ENCODE measurements around the gene CORIN.
"Not testable (repeated sequence)": the region's sequence is repeated elsewhere in the genome, so short reads cannot be mapped to it uniquely, and the experiment has no call there.

The CORIN gene

DNA sequence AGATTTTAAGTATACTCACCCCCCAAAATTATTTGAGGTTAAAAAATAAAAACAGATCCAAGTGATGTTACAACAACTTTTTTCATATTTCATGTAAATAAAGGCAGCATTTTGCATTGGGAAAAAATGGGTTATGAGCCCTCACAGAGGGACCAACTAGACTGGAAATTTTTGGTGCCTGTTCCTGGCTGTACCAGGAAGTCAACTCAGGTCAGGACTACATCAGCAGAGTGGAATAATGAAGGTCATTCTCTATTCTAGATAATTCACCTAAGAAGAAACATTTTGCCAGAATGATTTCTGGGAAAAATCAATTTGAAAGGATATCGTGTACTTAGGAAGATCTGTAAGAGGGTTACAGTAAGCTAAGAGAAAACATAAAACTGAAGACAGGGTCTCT lies 66.8 kb downstream of the CORIN start:
- DNase-seq (ENCODE audit: low read depth), result no peak

DNA sequence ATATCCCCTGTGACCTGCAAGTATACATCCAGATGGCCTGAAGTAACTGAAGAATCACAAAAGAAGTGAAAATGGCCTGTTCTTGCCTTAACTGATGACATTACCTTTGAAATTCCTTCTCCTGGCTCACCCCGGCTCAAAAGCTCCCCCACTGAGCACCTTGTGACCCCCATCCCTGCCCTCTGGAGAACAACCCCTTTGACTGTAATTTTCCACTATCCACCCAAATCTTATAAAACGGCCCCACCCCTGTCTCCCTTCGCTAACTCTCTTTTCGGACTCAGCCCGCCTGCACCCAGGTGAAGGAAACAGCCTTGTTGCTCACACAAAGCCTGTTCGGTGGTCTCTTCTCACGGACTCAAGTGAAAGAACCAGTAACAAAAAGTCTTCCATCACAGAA lies 69.9 kb downstream of the CORIN start:
- DNase-seq (ENCODE audit: low read depth), result not testable (repeated sequence)

DNA sequence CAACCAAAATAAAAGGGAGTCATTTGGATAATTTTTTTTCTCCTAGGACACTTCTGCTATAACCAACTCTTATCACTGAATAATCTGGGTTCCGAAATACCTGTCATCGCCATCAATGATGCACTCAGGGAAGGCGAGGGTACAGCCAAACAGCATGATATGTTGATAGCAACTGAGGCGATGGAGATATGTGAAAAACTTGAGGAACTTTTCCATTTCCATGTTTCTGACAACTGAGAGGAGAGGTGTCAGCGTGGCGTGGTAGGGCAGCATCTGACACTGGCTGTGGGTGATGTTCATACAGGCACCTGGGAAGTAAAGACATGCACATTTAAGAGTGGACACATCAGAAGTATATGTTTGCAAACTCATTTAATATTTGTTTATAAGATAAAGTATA lies 74.6 kb downstream of the CORIN start:
- DNase-seq (ENCODE audit: low read depth), result no peak

DNA sequence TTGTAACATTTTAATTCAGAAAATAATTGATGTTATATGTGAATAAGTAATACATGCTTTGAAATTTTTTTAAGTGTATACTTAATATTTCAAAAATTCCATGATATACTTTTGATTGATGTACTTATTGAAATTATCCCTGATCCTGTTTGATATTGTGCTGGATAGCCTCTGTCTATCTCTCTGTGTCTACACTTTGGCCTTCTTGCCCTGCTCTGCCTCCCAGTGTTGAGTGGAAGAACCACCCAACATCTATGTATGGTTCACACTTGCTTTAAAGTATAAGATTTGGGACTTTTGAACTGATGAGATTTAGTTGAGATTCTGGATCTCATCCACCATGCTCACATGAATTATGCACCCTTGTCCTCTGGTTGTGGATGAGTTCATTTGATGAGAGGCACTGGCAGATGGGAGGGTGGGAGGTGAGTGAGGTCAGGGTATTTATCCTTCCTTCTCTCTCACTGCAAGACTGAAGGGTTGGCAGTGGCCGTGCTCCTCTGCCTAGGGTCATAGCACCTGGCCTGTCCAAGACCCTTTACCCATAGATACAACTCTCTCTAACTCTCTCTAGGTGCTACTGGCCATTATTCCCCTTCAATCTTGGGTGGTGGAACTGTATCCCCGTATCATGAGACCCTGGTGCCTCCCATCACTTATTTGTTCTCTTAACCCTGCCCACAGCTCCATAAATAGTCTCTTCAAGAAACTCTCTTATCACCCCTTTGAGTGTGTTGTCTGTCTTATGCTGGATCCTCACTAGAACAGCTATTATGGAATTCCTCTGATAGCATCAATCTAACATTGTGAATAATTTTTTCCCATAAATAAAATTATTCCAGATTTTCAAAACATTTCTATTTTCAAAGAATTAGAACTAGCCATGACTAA lies 75.2 kb downstream of the CORIN start:
- DNase-seq (ENCODE audit: low read depth), result no peak

DNA sequence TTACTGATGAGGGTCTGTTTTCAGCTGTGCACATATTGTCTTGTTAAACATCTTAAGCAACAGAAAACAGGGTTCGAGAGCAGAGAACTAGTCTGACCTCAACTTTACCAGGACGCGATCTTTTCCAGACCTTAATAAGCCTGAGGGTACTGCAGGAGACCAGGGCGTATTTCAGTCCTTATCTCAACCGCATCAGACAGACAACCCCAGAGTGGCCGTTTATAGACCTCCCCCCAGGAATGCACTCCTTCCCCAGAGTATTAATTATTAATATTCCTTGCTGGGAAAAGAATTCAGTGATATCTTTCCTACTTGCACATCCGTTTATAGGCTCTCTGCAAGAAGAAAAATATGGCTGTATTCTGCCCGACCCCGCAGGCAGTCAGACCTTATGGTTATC lies 84.6 kb downstream of the CORIN start:
- not testable (repeated sequence) for DNase-seq (ENCODE audit: low read depth)

DNA sequence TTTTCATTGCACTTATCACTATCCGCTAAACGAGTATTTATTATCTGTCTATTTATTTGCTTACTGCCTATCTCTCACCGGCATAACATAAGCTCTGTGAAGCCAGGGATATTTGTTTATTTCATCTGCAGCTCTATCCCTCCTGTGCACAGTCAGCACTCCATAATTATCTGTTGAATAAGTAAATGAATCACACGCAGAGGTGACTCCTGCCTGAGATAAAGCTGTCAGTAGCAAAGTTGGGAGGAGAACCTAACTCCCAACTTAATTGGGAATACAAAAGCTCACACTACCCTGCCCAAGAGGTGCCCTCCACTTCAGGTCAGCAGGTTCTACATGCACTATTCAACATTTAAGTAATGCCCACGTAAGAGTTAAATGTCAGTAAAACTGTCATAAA lies 85.7 kb downstream of the CORIN start:
- DNase-seq (ENCODE audit: low read depth), result no peak

DNA sequence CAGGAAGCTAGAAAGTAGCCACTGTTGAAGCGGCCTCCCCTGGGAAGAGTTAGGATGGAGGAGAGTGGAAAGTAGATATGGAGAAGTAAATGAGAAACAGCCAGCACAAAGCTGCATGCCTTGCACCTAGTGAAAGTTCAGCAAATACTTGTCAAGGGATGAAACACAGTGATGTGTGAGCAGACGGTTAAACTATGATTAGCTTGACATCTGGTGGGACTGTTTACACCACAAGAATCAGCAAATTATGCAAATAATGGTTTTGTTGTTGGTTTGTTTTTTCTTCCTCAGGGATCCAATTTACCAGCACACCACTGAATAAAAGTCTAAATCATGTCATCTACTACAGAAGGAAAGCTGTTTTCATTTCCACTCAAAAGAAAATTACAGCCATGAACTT lies 87.1 kb downstream of the CORIN start:
- DNase-seq (ENCODE audit: low read depth), result no peak

DNA sequence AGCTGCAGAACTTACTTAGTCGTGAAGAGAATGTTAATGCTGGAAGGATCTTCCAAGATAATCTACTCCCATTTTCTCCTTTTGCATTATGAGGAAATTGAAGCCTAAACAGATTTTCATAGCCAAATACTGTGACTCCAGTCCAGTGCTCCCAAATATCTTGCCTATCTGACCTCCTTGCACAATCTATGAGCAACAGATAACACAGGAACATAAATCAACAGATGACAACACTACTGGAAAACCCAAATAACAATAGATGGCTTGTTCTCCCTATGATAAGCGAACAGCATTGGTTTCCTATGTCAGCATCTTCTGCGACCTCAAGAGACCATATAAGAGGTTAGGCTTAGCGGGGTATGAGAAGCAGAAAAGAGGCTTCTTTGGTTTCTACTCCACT lies 88.0 kb downstream of the CORIN start:
- no peak for DNase-seq (ENCODE audit: low read depth)

DNA sequence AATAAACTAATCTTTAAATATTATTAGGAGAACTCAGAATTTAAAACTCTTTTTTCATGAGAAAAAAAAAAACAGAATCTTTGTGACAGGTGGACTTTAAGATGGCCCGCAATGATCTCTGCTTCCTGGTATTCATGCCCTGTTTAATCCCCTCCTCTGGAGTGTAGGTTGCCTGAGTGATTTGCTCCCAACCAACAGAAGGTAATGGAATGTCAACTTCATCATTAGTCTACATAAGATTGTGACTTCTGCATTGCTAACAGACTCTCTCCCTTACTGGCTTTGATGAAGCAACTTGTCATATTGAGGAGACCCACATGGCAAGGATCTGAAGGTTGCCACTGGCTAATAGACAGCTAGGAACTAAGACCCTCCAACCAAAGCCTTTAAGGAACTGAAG lies 88.8 kb downstream of the CORIN start:
- no peak for DNase-seq (ENCODE audit: low read depth)

DNA sequence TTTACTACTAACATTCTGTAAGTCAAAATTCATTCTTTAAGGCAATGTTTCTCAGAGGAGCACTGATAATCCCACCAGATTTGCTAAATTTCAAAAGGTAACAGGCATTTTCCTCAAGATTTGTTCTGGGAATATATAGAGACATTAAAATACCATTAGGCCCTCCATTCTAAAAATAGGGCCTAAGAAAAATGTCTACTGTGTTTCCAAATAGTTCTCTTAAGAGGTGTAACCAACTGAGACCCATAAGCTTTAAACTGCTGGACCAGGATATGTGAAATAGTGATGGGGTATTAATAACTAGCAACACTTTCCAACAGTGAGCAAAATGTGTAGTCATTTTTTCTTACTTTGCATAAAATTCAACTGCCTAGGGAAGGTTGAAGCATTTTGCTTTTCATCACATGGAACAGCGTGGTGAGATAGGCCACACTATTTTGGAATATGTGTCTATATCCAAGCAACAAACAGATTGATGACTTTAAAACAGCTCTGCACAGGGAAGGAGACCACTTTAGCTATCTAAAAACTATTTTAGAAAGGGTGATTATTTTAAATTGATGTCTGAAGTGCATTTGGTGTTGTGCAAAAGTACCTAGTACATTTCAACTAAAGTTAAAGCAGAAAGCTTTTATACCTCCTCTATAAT lies 89.9 kb downstream of the CORIN start:
- DNase-seq (ENCODE audit: low read depth), result no peak

DNA sequence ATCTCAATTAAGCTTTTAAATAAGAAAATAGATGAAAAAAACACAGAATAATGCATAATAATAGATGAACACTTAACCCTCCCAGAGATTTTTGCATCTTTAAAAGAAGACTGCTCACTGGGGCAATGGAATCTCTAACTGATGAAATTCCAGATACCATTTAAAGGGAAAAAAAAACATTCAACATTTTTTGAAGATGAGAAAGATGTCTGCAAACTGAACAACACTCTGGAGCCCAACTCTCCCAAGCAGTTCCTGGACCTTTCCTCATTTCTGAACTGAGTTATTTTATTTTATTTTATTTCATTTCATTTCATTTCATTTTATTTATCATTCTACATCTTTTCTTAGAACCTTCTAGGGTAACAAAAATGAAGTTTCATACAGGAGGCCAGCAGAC lies 90.7 kb downstream of the CORIN start:
- no peak for DNase-seq (ENCODE audit: low read depth)

DNA sequence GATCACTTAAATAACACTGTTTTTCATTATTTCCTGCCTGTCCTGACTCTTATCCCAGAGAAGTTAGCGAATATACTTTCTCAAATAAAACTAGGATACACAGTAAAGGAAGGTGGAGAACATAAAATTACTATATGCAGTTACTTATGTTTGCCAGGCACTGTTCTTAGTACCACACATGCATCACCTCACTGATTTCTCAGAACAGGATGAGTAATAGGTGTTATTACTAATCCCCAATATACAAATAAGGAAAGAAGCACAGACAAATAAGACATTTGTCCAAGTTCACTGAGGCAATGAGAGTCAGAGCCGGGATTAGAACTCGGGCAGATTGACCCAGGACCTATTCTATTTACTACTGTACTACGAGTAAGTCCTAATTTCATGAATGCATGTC lies 91.7 kb downstream of the CORIN start:
- DNase-seq (ENCODE audit: low read depth), result no peak

DNA sequence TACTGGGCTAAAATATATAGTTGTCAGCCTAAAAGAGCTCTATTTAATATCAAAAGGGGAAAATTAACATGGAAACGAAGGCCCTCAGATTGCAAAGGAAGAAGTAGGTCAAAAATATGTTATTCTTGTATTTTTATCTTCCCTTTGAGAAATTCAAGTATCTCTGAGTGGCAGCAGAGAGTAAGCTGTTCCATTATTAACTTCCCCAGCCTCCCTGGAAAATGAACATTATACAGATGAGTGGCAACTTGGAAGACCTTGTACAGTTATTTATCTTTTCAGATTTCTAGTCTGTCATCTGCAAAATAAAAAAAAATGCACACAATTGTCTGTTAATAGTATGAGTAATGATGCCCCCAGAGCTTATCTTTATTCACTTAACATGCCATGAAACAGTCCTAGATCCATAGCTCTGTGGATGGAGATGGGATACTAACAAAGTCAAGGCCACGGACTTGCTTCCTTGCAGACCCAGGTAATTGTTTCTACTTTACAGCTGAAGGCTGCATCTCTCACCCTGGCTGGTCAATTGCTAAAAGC lies 93.0 kb downstream of the CORIN start:
- DNase-seq (ENCODE audit: low read depth), result no peak

DNA sequence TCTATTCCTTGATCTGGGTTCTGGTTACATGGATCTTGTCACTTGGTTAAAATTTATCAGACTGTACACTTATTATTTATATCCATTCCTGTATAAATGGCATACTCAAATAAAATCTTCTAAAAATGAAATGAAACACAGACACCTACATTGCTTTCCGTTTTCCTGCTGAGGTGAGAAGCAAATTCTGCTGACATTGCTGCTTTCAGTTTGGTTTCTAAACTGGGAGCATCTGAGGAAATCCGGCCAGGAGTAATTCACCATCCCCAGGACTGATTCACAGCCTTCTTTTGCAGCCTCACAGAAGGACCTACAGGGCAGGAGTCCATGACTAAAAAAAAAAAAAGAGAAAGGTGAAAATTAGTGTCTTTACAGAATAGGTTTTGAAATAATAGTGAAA lies 93.6 kb downstream of the CORIN start:
- DNase-seq (ENCODE audit: low read depth), result no peak

DNA sequence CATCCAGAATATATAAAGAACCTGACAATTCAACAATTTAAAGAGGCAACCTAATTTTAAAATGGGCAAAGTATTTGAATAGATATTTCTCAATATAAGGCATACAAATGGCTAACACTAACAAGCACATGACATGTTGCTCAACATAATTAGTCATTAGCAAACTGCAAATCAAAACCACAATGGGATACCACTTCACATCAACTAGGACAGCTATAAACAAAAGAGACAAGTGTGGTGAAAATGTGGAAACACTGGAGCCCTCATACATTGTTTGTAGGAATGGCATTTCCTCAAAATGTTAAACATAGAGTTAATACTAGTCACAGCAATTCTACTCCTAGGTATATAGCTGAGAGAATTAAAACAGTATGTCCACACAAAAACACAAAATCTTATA lies 96.7 kb downstream of the CORIN start:
- no peak for DNase-seq (ENCODE audit: low read depth)

DNA sequence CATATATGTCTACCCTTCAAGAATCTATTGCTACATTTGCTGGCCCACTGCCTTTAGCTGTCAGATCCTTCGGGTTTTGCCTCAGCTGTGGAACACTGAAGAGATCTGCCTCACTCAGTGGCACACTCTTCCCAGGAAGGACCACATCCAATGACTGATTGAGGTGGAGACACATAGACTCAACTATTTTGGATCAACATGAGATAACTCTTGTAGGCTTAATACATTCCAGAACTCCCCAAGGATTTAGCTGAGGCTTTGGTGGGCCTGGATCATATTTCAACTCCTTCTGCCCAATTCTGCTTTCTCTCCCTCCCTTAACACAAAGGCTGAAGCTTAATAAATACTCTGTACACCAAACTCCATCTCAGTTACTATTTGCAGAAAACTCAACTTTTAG lies 100.5 kb downstream of the CORIN start:
- no peak for DNase-seq (ENCODE audit: low read depth)

DNA sequence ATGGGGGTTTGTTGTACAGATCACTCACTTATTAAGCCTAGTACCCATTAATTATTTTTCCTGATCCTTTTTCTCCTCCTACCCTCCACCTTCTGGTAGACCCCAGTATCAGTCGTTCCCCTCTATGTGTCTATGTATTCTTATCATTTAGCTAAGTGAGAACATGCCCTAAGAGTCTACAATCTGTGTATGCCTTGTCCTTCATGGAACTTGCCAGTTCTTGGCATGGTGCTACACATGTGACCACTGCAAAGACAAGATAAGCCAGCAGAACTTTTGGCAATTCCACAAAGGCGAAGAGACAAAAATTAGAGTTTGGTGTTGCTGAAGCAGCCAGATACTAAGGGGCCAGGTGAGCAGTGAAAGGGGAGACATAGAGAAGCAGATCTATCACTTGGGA lies 101.3 kb downstream of the CORIN start:
- no peak for DNase-seq (ENCODE audit: low read depth)

DNA sequence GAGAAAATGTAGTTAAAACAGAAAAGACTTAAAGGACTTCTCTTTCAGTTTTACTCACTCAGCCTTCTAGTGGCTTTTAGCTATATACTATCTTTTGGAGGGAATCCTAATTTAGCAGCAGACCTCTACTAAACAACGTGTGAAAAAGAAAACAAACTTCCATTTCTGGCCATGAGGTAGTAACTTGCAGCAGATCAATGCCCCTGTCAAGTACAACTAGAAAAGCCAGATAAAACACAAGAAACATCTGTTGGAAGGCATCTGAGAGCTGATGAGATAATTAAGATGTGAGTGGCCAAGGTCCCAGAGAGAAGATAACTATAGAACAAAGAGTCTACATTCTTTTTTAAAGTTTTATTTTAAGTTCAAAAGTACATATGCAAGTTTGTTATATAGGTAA lies 101.7 kb downstream of the CORIN start:
- no peak for DNase-seq (ENCODE audit: low read depth)

DNA sequence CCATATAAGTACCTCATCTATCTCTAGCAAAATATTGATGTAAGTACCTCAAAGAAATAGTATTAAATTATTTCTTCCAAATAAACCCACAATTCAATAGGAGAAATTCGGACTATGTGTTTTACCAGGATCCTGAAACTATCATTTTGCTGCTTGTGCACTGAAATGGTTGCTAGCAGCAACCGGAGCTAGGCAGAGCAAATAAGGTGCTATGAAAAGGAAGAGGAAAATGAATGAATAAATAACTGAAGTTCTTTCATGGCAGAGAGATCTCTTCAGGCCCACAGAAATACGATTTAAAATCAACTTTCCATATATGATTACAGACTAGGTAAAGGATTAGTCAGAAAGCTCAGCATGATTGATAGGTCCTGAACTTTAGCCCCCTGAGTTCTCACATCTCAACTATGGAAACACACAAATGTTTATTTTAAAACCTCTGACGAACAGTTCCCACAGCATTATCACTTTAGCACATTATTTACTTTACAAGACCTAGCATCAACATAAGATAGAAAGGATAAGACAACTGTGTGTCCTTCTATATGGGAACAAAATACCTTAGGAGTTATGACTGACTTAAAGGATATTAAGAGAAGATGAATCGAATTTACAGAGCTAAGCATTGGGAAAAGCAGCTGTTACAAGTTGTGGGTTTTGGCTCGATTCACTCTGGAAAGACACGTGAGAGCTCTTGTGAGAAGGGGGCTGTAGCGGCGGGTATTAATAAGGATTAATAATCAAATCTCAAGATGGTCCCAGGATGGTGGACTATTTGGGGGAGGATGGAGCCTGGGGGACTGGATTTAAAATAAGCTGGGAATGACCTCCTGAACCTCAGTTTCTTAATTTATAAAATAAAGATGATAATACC lies 104.3 kb downstream of the CORIN start:
- DNase-seq (ENCODE audit: low read depth), result no peak

DNA sequence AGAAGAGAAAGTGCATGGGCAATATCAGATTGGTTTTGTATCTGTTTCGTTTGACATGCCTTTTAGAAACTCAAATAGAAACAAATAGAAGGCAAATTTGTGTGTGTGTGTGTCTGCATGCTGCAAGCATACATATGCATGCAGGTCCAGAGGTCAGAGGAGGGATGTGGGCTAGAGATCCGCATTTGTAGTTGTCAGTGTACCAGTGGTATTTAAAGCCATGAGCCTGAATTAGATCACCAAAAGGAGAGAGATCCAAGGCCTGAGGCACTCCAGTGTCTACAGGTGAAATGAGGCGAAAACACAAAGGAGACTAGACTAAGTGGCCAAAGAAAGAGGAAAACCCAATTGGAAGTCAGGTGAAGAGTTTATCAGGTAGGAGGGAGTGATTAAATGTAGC lies 106.7 kb downstream of the CORIN start:
- DNase-seq (ENCODE audit: low read depth), result no peak

DNA sequence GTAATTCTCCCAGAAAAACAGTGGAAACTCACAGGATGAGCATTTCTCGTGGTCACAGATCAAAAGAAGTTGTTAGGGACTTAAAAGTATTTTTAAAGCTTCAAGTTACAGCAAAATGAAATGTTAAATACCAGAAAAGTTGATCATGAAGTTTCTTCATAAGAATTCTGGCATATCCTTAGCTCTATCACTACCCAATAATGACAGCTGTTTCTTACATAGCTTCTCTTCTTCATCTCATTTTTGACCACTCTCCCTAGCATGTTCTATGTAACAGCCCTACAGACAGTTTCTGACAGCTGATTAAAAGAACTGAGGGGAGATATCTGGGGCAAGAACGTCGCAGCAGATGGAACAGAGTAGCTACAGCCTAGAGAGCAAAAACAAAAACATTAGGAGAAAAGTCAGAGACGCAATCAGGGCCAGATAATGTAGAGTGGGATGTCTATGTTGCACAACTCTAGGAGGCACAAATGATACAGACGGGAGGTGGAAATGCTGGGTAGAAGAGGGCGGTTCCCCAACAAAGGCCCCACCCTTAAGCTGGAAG lies 108.7 kb downstream of the CORIN start:
- DNase-seq (ENCODE audit: low read depth), result no peak

DNA sequence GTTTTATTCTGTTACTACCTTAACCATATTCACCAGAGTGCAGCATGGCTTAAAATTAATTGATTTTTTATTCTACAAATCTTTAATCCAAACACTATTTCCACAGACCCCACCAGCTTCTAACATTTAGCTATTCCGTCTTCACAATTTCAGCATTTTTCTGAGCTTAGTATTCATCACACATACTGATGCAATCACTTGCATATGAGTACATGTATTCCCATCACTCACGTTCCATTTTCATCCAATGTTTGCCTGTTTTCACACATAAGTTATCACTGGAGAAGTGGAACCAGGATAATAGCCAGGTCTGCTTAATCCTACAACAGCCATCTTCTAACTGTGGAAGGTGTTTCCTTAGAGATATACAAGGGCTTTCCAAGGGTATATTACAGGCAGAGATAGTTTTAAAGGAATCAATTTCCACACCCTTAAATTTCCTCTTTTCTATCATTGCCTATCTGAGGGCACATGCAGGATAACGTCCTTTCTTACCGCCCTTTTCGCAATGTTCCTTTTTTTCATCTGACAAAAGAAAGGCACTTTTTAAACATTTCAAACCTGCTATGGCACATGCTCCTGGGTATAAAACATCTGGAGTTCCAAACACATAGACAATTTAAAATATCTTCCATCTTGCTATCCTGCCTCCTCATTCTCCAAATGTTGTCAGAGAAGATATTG lies 115.8 kb downstream of the CORIN start:
- no peak for DNase-seq (ENCODE audit: low read depth)

Measured in stimulated activated CD8-positive, alpha-beta memory T cell treated with anti-CD3 and anti-CD28 coated beads, Interleukin-12 subunit alpha, Interleukin-12 subunit beta, amount 100 ng/mL, for 1 hour (primary cell).